Adipocyte (in vitro differentiated cells): ENCODE results near the gene ZNF276.
"Not testable (repeated sequence)": the region's sequence is repeated elsewhere in the genome, so short reads cannot be mapped to it uniquely, and the experiment has no call there.

Experiments
- DNase-seq: peaks from one replicate; pipeline ENCODE4 v3.0.0-alpha.2; 2015; ENCODE audit warnings: low read depth
- H3K27me3 ChIP-seq: replicated peaks from 2 replicates; pipeline ENCODE4 v1.7.0; 2013; ENCODE audit warnings: mild to moderate bottlenecking, low read length, moderate library complexity; ENCODE audit not compliant: control insufficient read depth, insufficient read depth
- H3K36me3 ChIP-seq: 2 replicates; pipeline ENCODE4 v1.7.0; 2013; ENCODE audit warnings: low read length, mild to moderate bottlenecking, moderate library complexity; ENCODE audit not compliant: control insufficient read depth, insufficient read depth, severe bottlenecking
- H3K4me1 ChIP-seq: 2 replicates; pipeline ENCODE4 v1.7.0; 2013; ENCODE audit warnings: mild to moderate bottlenecking, low read length, moderate library complexity; ENCODE audit not compliant: control insufficient read depth, insufficient read depth
- H3K4me3 ChIP-seq: 2 replicates; pipeline ENCODE4 v1.7.0; 2013; ENCODE audit warnings: mild to moderate bottlenecking, low read length, moderate library complexity
- H3K9ac ChIP-seq: 2 replicates; pipeline ENCODE4 v1.7.0; 2013; ENCODE audit warnings: mild to moderate bottlenecking, low read length, moderate library complexity
- H3K9me3 ChIP-seq: 2 replicates; pipeline ENCODE4 v1.7.0; 2013; ENCODE audit warnings: mild to moderate bottlenecking, low read length, moderate library complexity; ENCODE audit not compliant: control insufficient read depth

The ZNF276 gene

GRCh38 chr16:89690392-89690901 lies 30.9 kb upstream of the ZNF276 start:
- Histone ChIP-seq H3K9me3 (no peaks in the 10 kb centered on the region), H3K4me3 (no peak overlapping the region), H3K27me3 (no peaks in the 10 kb centered on the region), H3K9ac (no peak overlapping the region), H3K4me1 (peaks cover 9% of the 10 kb centered on the region), H3K36me3 (peaks cover 37% of the 10 kb centered on the region)
- DNase-seq: no peak

DNA sequence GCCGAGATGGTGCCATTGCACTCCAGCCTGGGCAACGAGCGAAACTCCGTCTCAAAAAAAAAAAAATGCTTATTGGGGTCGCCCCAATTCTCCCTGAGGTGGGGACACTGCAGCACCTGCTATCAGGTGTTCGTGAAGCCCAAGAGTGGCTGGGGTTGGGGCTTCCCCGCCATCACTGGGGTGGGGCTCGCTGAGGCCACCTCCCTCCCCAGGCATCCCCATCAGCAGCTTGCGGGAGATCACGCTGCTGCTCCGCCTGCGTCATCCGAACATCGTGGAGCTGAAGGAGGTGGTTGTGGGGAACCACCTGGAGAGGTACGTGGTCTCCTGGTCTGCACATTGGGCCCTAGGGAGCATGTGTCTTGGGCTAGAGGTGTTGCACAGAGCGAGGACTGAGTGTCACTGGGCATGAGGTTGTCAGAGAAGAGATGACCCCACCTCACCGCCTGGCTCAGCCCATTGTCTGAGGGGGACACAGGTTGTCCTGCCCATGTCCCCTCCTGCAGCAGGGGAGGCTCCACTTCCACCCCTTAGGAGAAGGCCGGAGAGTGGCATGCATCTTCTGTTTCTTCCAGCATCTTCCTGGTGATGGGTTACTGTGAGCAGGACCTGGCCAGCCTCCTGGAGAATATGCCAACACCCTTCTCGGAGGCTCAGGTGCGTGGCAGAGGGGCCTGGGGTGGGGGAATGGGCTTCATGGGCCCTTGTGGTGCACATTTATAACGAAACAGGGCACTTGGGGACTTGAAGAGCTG lies 29.9 kb upstream of the ZNF276 start:
- DNase-seq: no peak
- Histone ChIP-seq H3K4me3 (no peak overlapping the region), H3K36me3 (peaks cover 37% of the 10 kb centered on the region), H3K9me3 (no peaks in the 10 kb centered on the region), H3K27me3 (no peaks in the 10 kb centered on the region), H3K4me1 (peaks cover 9% of the 10 kb centered on the region), H3K9ac (no peak overlapping the region)

- H3K36me3 ChIP-seq: peaks cover 37% of the 10 kb centered on the region
- no peaks in the 10 kb centered on the region for H3K27me3 ChIP-seq
- no peaks in the 10 kb centered on the region for H3K9me3 ChIP-seq
- peaks cover 8% of the 10 kb centered on the region for H3K4me1 ChIP-seq
- H3K4me3 ChIP-seq: no peak overlapping the region
- DNase-seq: no peak
- no peak overlapping the region for H3K9ac ChIP-seq
Measured at GRCh38 chr16:89691986-89692569, 29.3 kb upstream of the ZNF276 start.

GRCh38 chr16:89693289-89693731 lies 28.0 kb upstream of the ZNF276 start:
- H3K9me3 ChIP-seq: no peaks in the 10 kb centered on the region
- H3K27me3 ChIP-seq: no peaks in the 10 kb centered on the region
- H3K4me3 ChIP-seq: no peak overlapping the region
- no peak overlapping the region for H3K9ac ChIP-seq
- no peaks in the 10 kb centered on the region for H3K4me1 ChIP-seq
- no peak for DNase-seq
- peaks cover 37% of the 10 kb centered on the region for H3K36me3 ChIP-seq

DNA sequence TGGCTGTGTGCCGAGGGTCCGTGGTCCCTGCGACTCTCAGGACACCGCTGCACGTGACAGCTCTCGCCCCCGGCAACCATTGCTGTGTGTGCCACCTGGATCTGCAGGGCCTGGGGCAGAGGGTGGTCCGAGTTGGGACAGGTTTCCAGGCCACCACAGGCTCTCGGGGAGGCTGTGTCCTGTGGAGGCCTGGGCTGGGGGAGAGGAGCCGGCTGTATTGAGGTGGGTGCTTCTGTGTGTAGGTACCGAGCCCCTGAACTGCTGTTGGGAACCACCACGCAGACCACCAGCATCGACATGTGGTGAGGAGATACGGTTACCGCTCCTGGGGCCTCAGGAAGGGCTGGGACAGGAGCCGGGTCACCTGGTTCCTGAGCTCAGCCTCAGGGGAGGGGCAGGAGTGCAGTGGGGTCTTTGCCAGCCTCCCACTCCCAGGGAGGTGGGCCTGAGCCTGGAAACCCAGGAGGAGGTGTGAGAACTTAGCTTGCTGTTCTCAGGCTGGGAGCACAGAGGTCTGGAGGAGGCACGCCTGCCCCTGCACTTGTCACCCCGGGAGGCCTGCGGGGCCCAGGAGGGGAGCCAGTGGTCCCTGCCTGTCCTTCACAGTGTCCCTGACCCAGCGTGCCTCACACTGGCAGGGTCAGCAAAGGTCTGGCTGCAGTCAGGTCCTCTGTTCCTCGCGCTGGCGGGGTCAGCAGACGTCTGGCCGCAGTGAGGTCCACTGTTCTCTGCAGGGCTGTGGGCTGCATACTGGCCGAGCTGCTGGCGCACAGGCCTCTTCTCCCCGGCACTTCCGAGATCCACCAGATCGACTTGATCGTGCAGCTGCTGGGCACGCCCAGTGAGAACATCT lies 27.2 kb upstream of the ZNF276 start:
- Histone ChIP-seq H3K27me3 (no peaks in the 10 kb centered on the region), H3K4me1 (no peaks in the 10 kb centered on the region), H3K4me3 (no peak overlapping the region), H3K9me3 (no peaks in the 10 kb centered on the region), H3K9ac (no peak overlapping the region), H3K36me3 (peaks cover 36% of the 10 kb centered on the region)
- DNase-seq: no peak

GRCh38 chr16:89694784-89695085 lies 26.6 kb upstream of the ZNF276 start:
- H3K36me3 ChIP-seq: peaks cover 33% of the 10 kb centered on the region
- not testable (repeated sequence) for H3K4me1 ChIP-seq, H3K27me3 ChIP-seq, DNase-seq, H3K4me3 ChIP-seq, H3K9ac ChIP-seq, H3K9me3 ChIP-seq

DNA sequence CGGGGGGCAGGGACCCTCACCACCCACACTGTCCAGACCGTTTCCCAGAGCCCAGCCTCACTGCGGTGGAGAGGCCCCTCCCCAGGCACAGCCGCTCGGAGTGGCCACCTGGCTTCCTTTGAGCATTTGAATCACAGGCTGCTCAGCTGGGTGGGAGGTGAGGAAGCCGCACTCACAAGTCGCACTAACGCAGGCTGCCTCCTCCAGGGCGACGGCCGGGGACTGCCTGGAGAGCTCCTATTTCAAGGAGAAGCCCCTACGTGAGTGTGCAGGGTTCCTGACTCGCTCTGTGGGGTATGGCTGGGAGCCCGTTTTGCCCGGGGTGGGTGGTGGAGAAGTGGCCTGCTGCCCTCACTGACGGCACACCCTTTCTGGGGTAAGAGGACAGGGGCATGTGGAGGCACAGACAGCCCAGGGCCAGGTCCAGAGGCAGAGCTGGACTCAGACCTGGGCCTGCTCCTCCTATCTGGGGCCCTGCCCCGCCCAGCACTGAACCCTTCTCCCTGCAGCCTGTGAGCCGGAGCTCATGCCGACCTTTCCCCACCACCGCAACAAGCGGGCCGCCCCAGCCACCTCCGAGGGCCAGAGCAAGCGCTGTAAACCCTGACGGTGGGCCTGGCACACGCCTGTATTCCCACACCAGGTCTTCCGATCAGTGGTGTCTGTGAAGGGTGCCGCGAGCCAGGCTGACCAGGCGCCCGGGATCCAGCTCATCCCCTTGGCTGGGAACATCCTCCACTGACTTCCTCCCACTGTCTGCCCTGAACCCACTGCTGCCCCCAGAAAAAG lies 26.1 kb upstream of the ZNF276 start:
- peaks cover 33% of the 10 kb centered on the region for H3K36me3 ChIP-seq
- no peak overlapping the region for H3K9ac ChIP-seq
- no peaks in the 10 kb centered on the region for H3K27me3 ChIP-seq
- H3K4me1 ChIP-seq: peaks cover 5% of the 10 kb centered on the region
- DNase-seq: no peak
- no peak overlapping the region for H3K4me3 ChIP-seq
- no peaks in the 10 kb centered on the region for H3K9me3 ChIP-seq

DNA sequence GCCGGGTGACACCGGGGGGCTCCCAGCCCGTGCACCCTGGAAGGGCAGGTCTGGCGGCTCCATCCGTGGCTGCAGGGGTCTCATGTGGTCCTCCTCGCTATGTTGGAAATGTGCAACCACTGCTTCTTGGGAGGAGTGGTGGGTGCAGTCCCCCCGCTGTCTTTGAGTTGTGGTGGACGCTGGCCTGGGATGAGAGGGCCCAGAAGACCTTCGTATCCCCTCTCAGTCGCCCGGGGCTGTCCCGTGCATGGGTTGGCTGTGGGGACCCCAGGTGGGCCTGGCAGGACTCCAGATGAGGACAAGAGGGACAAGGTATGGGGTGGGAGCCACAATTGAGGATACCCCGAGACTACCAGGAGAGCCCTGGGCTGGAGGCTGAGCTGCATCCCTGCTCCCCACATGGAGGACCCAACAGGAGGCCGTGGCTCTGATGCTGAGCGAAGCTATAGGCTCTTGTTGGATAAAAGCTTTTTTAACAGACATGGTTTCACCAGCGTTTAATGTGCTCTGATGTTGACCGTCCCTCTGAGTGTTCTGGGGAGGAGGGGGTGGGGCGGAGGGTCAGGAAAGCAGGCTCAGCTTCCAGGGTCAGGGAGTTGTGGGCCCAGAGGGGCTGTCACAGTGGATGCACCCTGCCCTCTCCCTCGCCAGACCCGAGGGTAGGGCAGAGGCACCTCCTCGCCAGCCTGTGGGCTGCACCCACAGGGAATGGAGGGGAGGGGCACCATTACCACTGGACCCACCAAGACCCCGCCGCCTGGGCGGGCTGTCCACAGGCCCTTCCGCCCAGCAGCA lies 25.3 kb upstream of the ZNF276 start:
- H3K36me3 ChIP-seq: peaks cover 33% of the 10 kb centered on the region
- peaks cover 11% of the 10 kb centered on the region for H3K4me1 ChIP-seq
- H3K27me3 ChIP-seq: no peaks in the 10 kb centered on the region
- no peak for DNase-seq
- no peak overlapping the region for H3K4me3 ChIP-seq
- H3K9ac ChIP-seq: no peak overlapping the region
- H3K9me3 ChIP-seq: no peaks in the 10 kb centered on the region

DNA sequence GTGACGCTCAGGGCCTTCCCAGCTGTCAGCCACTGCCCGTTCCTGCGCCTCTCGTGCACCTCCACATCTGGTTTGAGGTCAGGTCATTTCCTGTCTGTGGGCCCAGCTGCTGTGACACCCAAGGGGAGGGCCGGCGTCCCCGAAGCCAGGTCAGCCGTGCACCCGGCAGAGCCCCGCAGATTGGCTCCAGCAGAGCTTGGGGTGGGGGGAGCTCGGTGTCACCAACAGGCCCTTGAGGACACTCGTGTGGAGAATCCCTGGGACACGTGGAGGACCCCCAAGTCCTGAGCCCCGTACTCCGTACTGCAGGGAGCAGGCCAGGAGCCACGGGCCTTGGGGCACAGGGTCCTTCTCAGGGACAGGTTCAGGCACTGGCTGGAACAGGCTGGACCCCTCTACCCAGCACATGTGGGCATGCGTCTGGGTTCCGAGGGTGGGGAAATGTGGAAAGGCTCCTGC lies 24.6 kb upstream of the ZNF276 start:
- H3K9me3 ChIP-seq: no peaks in the 10 kb centered on the region
- no peak for DNase-seq
- peaks cover 11% of the 10 kb centered on the region for H3K4me1 ChIP-seq
- H3K27me3 ChIP-seq: no peaks in the 10 kb centered on the region
- no peak overlapping the region for H3K9ac ChIP-seq
- no peak overlapping the region for H3K4me3 ChIP-seq
- H3K36me3 ChIP-seq: peaks cover 27% of the 10 kb centered on the region

- no peaks in the 10 kb centered on the region for H3K27me3 ChIP-seq
- H3K9me3 ChIP-seq: no peaks in the 10 kb centered on the region
- no peak overlapping the region for H3K4me3 ChIP-seq
Measured at GRCh38 chr16:89697161-89697615, 24.1 kb upstream of the ZNF276 start.

More at GRCh38 chr16:89697161-89697615, 24.1 kb upstream of the ZNF276 start:
- DNase-seq: no peak
- H3K36me3 ChIP-seq: peaks cover 22% of the 10 kb centered on the region
- H3K4me1 ChIP-seq: peaks cover 11% of the 10 kb centered on the region
- no peak overlapping the region for H3K9ac ChIP-seq
